ENCODE measurements around the gene KCNE5. TPM values are rescaled to one million over a fixed set of nuclear protein-coding genes. Genes with fewer than 3 reads are reported as not detected.
"Not testable (repeated sequence)": the region's sequence is repeated elsewhere in the genome, so short reads cannot be mapped to it uniquely, and the experiment has no call there.

Gene KCNE5
- total RNA-seq, 2 donors from 2014 or later = 2.4 to 4.6 TPM

- Histone ChIP-seq H3K9ac (ENCODE audit: extremely low read depth, low read length, poor library complexity, severe bottlenecking) (no peak overlapping the region), H3K4me3 (ENCODE audit: low read length) (no peak overlapping the region), H3K36me3 (ENCODE audit: control insufficient read depth, insufficient read depth, low read length) (no peaks in the 10 kb centered on the region), H3K27me3 (ENCODE audit: control insufficient read depth, insufficient read depth, low read length, poor library complexity, severe bottlenecking) (no peaks in the 10 kb centered on the region), H3K27ac (ENCODE audit: low read depth, low read length) (no peak overlapping the region), H3K9me3 (ENCODE audit: control insufficient read depth, low read length) (no peaks in the 10 kb centered on the region), H3K4me1 (ENCODE audit: control insufficient read depth, insufficient read depth, low read length) (no peaks in the 10 kb centered on the region)
- DNase-seq = no peak
- Mint-ChIP-seq H3K27me3 (ENCODE audit: insufficient read depth) (no peaks in the 10 kb centered on the region), H3K4me1 (peaks cover 15% of the 10 kb centered on the region), H3K27ac (no peak overlapping the region), H3K36me3 (ENCODE audit: low read depth) (peaks cover 53% of the 10 kb centered on the region), H3K9me3 (peaks cover 20% of the 10 kb centered on the region), H3K4me3 (no peak overlapping the region)
- no peak for TF ChIP-seq CTCF (conservative IDR thresholded peaks at IDR 0.05)
- WGBS, 2 experiments (ENCODE audit: insufficient coverage in 1 of 2, insufficient read length in 1 of 2) = 100% methylated on average over 3 of the region's 5 CpGs; no CpG with 5 or more reads in 1 of the 2 experiments
Observed at GRCh38 chrX:109667986-109668385, 43.0 kb upstream of the KCNE5 start.

DNA sequence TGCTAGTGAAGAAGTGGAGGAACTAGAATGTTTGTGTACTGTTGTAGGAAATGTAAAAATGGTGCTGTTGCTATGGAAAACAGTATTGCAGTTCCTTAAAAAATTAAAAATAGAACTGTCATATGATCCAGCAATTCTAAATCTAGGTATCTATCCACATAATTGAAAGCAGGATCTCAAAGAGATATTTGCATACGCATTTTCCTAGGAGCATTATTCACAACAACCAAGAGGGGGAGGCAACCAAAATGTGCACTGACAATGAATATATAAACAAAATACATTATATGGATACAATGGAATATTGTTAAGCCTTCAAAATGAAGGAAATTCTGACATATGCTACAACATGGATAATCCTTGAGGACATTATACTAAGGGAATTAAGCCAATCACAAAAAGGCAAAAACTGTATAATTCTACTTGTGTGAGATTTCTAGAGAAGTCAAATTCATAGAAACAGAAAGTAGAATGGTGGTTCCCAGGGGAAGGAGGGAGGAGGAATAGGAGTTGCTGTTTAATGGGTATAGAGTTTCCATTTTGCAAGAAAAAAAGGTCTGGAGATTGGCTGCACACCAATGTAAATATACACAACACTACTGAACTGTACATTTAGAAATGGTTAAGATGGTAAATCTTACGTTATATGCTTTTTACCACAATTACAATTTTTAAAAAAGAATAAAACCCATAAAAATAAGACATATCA is 35.6 kb upstream of the KCNE5 start:
- Histone ChIP-seq H3K9me3 (ENCODE audit: control insufficient read depth, low read length) (no peaks in the 10 kb centered on the region), H3K9ac (ENCODE audit: extremely low read depth, low read length, poor library complexity, severe bottlenecking) (no peak overlapping the region), H3K4me1 (ENCODE audit: control insufficient read depth, insufficient read depth, low read length) (no peaks in the 10 kb centered on the region), H3K36me3 (ENCODE audit: control insufficient read depth, insufficient read depth, low read length) (no peaks in the 10 kb centered on the region), H3K27me3 (ENCODE audit: control insufficient read depth, insufficient read depth, low read length, poor library complexity, severe bottlenecking) (no peaks in the 10 kb centered on the region), H3K27ac (ENCODE audit: low read depth, low read length) (no peak overlapping the region), H3K4me3 (ENCODE audit: low read length) (no peak overlapping the region)
- Mint-ChIP-seq H3K27ac (no peak overlapping the region), H3K27me3 (ENCODE audit: insufficient read depth) (no peaks in the 10 kb centered on the region), H3K36me3 (ENCODE audit: low read depth) (peaks cover 46% of the 10 kb centered on the region), H3K9me3 (peaks cover 7% of the 10 kb centered on the region), H3K4me1 (peaks cover 3% of the 10 kb centered on the region), H3K4me3 (no peak overlapping the region)
- 100% methylated on average over 1 of the region's 2 CpGs; no CpG with 5 or more reads in 1 of the 2 experiments for WGBS, 2 experiments (ENCODE audit: insufficient coverage in 1 of 2, insufficient read length in 1 of 2)
- TF ChIP-seq CTCF (conservative IDR thresholded peaks at IDR 0.05) = no peak
- no peak for DNase-seq

DNA sequence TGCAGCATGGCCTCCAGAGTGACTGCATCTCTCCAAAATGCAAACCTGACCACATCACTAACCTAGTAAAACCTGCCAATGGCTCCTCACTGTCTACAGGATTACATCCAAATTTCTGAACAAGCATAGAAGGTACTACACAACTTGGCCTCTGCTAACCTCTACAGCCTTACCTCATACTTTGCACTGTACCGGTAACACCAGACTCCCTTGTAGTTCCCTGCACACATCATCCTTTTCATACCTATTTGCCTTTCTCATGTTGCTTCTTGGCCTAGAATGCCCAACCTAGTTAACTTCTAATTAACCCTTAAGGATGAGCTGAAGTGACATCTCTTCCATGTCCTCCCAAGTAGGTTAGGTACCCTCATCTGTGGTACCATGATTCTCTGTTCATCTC is 33.4 kb upstream of the KCNE5 start:
- 88 to 100% methylated on average over 1 of the region's 1 CpG for WGBS, 2 experiments (ENCODE audit: insufficient coverage in 1 of 2, insufficient read length in 1 of 2)
- no peak overlapping the region for H3K27ac ChIP-seq (ENCODE audit: low read depth, low read length)
- DNase-seq = no peak
- H3K4me3 ChIP-seq (ENCODE audit: low read length) = no peak overlapping the region
- H3K4me3 Mint-ChIP-seq = no peak overlapping the region
- H3K9ac ChIP-seq (ENCODE audit: extremely low read depth, low read length, poor library complexity, severe bottlenecking) = no peak overlapping the region
- peaks cover 39% of the 10 kb centered on the region for H3K36me3 Mint-ChIP-seq (ENCODE audit: low read depth)
- H3K9me3 ChIP-seq (ENCODE audit: control insufficient read depth, low read length) = no peaks in the 10 kb centered on the region
- H3K27ac Mint-ChIP-seq = no peak overlapping the region
- no peaks in the 10 kb centered on the region for H3K27me3 Mint-ChIP-seq (ENCODE audit: insufficient read depth)
- H3K4me1 Mint-ChIP-seq = peaks cover 2% of the 10 kb centered on the region
- H3K4me1 ChIP-seq (ENCODE audit: control insufficient read depth, insufficient read depth, low read length) = no peaks in the 10 kb centered on the region
- H3K36me3 ChIP-seq (ENCODE audit: control insufficient read depth, insufficient read depth, low read length) = no peaks in the 10 kb centered on the region
- TF ChIP-seq CTCF (conservative IDR thresholded peaks at IDR 0.05) = no peak
- H3K27me3 ChIP-seq (ENCODE audit: control insufficient read depth, insufficient read depth, low read length, poor library complexity, severe bottlenecking) = no peaks in the 10 kb centered on the region
- H3K9me3 Mint-ChIP-seq = peaks cover 7% of the 10 kb centered on the region

DNA sequence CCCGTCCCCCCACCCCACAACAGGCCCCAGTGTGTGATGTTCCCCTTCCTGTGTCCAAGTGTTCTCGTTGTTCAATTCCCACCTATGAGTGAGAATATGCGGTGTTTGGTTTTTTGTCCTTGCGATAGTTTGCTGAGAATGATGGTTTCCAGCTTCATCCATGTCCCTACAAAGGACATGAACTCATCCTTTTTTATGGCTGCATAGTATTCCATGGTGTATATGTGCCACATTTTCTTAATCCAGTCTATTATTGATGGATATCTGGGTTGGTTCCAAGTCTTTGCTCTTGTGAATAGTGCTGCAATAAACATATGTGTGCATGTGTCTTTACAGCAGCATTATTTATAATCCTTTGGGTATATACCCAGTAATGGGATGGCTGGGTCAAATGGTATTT is 32.4 kb upstream of the KCNE5 start:
- DNase-seq; H3K36me3 ChIP-seq (ENCODE audit: control insufficient read depth, insufficient read depth, low read length); H3K27me3 ChIP-seq (ENCODE audit: control insufficient read depth, insufficient read depth, low read length, poor library complexity, severe bottlenecking); H3K9me3 ChIP-seq (ENCODE audit: control insufficient read depth, low read length); H3K9me3 Mint-ChIP-seq; H3K27me3 Mint-ChIP-seq (ENCODE audit: insufficient read depth); H3K27ac ChIP-seq (ENCODE audit: low read depth, low read length); H3K4me3 Mint-ChIP-seq; H3K4me1 Mint-ChIP-seq; H3K4me3 ChIP-seq (ENCODE audit: low read length); H3K4me1 ChIP-seq (ENCODE audit: control insufficient read depth, insufficient read depth, low read length); H3K9ac ChIP-seq (ENCODE audit: extremely low read depth, low read length, poor library complexity, severe bottlenecking); H3K27ac Mint-ChIP-seq: not testable (repeated sequence)
- H3K36me3 Mint-ChIP-seq (ENCODE audit: low read depth) = peaks cover 29% of the 10 kb centered on the region
- no CpG with 5 or more reads among the region's 4 CpGs for WGBS, 2 experiments (ENCODE audit: insufficient coverage in 1 of 2, insufficient read length in 1 of 2)

All from endodermal cell (in vitro differentiated cells).